GOT3 (cell line): ENCODE measurements around the gene DLGAP4.

ENCODE experiments used
- DNase-seq: peaks from one replicate; lab custom pipeline; 2025; ENCODE audit warnings: mixed read lengths; lab: John Stamatoyannopoulos, UW

DLGAP4 gene

GRCh38 chr20:36275011-36275410, 31.1 kb upstream of the DLGAP4 start:
- DNase-seq = no peak

GRCh38 chr20:36275441-36276189, 30.5 kb upstream of the DLGAP4 start:
- no peak for DNase-seq

- DNase-seq = no peak
Observed at GRCh38 chr20:36277546-36277945, 28.6 kb upstream of the DLGAP4 start.

GRCh38 chr20:36279362-36279761, 26.8 kb upstream of the DLGAP4 start:
- DNase-seq = no peak

GRCh38 chr20:36279776-36280175, 26.4 kb upstream of the DLGAP4 start:
- no peak for DNase-seq

- no peak for DNase-seq
Observed at GRCh38 chr20:36281785-36282380, 24.3 kb upstream of the DLGAP4 start.

- DNase-seq = no peak
Observed at GRCh38 chr20:36284751-36285150, 21.4 kb upstream of the DLGAP4 start.

- DNase-seq = no peak
Observed at GRCh38 chr20:36285746-36286447, 20.2 kb upstream of the DLGAP4 start.

GRCh38 chr20:36297656-36298055, 8.5 kb upstream of the DLGAP4 start:
- no peak for DNase-seq

GRCh38 chr20:36298061-36298460, 8.1 kb upstream of the DLGAP4 start:
- no peak for DNase-seq

- no peak for DNase-seq
Observed at GRCh38 chr20:36298795-36299339, 7.3 kb upstream of the DLGAP4 start.

GRCh38 chr20:36299459-36299858, 6.7 kb upstream of the DLGAP4 start:
- no peak for DNase-seq

GRCh38 chr20:36301359-36302119, 4.6 kb upstream of the DLGAP4 start:
- DNase-seq = no peak

- DNase-seq = no peak
Observed at GRCh38 chr20:36303020-36303595, 3.0 kb upstream of the DLGAP4 start.

GRCh38 chr20:36303831-36304230, 2.3 kb upstream of the DLGAP4 start:
- no peak for DNase-seq

- DNase-seq = no peak
Observed at GRCh38 chr20:36304786-36305495, 1.2 kb upstream of the DLGAP4 start.

GRCh38 chr20:36306553-36307411, 643 bp downstream of the DLGAP4 start:
- DNase-seq = no peak

GRCh38 chr20:36307412-36308325, 1.5 kb downstream of the DLGAP4 start:
- DNase-seq = no peak

- DNase-seq = no peak
Observed at GRCh38 chr20:36308353-36308752, 2.2 kb downstream of the DLGAP4 start.
